GM18861 (cell line): Measurements from ENCODE around the gene TRIM9.
A peak's percentile ranks its signal among the peaks of the same experiment; 100 is the strongest.
"Not testable (repeated sequence)": the region's sequence is repeated elsewhere in the genome, so short reads cannot be mapped to it uniquely, and the experiment has no call there.

Experiments
- ATAC-seq: cut with Tn5 transposase; IDR thresholded peaks from one replicate; pipeline ENCODE4 v1.9.1; 2021; ENCODE audit not compliant: unreplicated experiment

The TRIM9 gene

GRCh38 chr14:51006324-51006723, 88.6 kb downstream of the TRIM9 start:
- no peak for ATAC-seq

GRCh38 chr14:51004801-51005526, 89.9 kb downstream of the TRIM9 start:
- ATAC-seq, result no peak

DNA sequence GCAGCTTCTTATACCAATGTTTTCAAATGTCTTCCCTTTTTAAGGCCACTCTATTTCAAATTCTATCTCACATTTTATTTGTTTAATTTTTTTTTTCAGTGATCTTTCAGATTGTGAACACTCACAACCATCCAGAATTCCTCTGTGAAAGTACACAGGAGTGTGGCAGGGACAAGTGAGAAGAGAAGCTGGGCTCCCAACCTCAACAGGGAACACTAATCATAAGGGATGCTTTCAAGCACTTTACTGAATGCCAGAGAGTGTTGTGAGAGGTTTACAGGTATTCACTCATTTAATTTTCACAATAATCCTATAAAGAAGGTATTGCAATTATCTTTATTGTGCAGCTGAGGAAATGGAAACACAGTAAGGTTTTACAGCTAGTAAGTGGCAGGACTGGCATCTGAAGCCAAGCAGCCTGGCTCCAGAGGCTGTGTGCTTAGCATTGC, 90.5 kb downstream of the TRIM9 start:
- ATAC-seq, result no peak

DNA sequence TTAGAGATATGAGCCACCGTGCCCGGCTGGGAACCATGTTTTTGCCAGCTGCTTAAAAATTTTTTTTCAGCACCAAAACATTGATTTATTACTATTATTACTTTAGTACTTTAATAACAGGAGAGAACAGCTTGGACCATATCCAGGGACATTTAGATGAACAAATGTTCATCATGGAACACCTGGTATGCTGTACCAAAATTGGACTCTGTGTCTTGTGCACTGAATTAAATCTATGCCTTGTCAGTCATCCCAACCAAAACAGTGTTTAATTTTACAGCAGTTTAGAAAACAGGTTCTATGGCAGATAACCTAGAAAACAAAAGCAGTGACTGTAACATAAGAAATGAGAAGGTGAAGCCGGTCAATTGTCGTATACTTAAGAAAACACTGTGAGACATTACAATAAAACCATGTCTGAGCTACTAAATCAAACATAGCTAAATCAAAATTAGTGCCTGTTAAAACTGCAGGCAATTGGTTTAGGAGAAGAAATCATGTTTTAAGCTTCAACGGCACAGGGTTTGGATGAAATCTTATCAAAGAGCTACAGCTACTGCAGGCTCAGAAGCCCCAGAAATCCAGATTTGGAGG, 92.4 kb downstream of the TRIM9 start:
- no peak for ATAC-seq

GRCh38 chr14:51000566-51000965, 94.3 kb downstream of the TRIM9 start:
- no peak for ATAC-seq

DNA sequence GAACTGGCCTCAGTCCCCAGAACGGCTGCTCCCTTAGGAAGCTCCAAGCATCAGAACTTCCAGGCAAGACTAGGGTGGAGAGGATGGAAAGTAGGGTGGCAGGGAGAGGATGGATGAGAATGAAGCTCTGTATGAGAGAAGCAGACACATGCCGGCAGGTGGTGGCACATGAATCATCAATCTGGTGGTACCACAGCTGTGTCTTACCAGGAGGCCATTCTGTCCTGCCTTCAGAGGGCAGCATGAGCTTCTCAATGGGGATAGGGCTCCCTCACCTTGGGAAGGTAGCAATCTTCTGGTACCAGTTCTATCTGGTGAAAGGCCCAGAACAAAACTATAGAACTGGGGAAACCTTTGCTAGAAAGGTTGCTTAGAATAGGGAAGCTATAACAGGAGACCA, 95.2 kb downstream of the TRIM9 start:
- ATAC-seq, result no peak

- no peak for ATAC-seq
These were observed 96.3 kb downstream of the TRIM9 start for GRCh38 chr14:50998612-50999011.

DNA sequence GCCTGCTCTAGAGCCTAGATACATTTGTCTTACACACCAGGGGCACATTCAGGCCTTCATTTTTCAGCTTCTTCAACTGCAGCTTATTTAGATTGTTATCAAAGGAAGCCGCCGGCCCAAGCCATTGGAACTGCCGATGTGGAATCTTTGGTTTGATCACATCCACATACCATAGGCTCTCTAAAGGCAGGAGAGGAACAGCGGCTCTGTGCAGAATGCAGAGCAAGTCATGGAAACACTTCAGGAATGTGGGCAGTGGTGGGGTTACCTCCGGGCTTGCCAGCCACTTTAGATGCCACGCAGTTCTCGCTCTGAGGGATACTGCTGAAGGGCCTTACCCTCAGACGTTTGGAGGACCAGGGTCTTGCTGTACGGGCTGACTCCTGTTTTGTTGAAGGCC, 97.2 kb downstream of the TRIM9 start:
- ATAC-seq, result no peak

GRCh38 chr14:50994158-50994557, 100.7 kb downstream of the TRIM9 start:
- ATAC-seq, result not testable (repeated sequence)

GRCh38 chr14:50985859-50986331, 109.0 kb downstream of the TRIM9 start:
- no peak for ATAC-seq

GRCh38 chr14:50985124-50985858, 109.6 kb downstream of the TRIM9 start:
- ATAC-seq, result no peak

GRCh38 chr14:50984036-50984710, 110.7 kb downstream of the TRIM9 start:
- no peak for ATAC-seq

DNA sequence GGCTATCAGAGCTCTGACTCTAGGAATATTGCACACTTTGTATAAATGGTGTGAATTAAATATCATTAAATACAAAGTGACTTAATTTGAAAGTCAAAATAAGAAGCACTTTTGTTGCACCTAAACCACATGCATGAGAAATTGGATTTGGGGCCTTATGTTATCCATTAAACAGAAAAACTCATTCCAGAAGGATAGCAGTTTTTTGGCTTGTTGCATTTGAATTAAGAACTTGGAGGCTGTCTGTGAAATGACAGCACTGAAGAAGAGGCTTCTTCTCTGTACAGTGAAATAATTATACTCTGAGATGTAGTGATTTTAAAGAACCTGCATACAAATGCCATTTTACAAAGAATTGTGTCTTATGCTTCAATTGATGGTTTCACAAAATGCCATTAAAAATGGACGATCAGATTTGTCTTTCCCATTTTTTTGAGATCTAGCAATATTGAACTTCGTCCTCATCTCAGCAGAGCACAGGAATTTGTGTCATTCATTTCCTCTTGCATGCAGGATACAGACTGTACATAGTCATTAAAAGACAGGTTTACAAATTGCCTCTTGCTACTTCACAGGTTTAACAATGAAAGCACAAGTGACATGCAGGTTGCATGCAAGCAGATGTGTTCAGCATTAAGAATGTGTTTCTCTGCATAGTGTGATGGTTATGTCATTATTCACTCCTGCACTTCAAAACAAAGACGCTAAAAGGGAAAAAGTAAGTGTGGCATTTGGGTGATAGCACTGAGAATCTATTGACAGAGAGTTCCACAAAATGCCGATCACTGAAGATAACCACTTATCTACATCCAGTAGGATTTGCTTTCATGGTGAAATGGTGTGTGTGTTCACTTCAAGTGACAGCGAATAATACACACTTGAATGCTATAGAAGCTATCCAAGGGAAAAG, 114.7 kb downstream of the TRIM9 start:
- ATAC-seq, result no peak

DNA sequence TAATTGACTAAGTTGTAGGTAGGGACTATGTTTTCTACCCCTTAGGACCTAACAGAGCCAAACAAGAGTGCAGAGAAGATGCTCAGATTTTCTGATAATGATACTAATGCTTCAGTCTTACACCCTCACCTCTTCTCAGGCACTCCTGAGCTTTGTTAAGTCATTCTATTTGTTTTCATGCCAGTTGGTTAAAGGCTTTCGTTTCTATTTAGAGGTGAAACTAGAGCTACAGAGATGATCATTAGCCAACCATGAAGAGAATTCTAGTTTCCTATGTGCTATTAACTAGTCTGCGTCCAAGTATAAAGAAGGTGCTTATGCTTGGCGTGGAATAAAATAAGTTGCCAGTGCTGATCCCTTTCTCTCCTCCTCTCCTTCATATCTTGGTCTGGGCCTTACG, 116.0 kb downstream of the TRIM9 start:
- ATAC-seq, result peak; percentile 90

DNA sequence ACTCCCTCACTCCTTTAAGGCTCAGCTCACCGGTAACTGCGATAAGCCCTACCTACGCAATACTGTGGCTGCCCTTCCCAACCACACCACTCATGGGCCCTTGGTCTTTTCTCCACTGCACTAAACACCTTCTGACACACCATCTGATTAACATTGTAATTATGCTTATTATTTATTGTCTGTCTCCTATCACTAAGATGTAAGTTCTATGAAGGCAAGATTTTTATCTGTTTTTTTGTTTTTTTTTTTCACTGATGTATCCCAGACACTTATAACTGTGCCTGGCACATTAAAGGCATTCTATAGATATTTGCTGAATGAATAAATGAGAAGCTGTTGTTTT, 116.4 kb downstream of the TRIM9 start:
- ATAC-seq, result no peak

DNA sequence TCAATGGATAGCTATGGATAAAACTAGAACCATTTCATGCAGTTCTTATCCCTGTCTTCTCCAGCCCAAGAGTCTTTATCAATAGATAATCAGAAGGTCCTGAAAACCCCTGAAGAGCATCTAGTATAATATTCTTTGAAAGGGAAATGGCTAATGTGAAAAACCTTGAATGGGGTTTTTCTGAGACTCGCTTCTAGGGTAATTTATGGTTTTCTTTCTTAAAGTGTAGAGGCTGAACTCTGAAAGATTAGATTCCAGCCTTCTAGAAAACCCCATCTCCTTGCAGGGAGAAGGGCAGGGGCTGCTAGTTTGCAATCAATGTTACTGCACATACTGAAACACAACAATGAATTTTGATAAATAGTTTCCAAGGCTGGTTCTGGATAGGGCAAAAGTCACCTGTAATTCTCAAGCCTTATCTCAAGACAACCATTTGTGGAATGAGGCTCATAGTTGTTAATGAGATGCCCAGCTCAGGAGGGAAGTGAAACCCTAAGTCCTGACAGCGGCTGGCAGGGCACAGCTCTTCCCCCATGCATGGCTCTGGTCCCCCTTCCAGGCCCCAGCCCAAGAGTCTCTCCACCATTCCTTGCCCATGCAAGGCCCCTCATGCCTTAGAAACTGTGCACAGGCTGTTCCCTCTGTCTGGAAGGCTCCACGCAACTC, 116.9 kb downstream of the TRIM9 start:
- ATAC-seq, result peak; percentile 44

GRCh38 chr14:50974118-50974517, 120.8 kb downstream of the TRIM9 start:
- no peak for ATAC-seq

DNA sequence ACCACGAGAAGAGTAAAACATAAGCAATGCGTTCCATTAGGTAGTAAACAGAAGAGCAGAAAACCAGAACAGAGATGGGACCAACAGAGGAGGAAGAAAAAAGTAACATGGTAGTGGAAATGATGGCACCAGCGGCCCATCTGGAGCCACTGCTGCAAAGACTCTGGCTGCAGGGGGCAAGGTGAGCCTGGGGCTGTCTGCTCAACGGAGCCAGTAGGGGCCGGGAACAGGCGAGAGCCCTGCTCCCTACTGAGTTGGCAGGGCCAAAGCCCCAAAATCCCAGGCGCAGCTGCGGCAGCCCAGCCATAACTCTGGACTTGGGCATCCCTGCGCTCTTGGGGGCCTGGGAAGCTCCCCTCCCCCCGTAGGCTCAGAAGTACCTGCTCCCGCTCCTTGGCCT, 122.2 kb downstream of the TRIM9 start:
- ATAC-seq, result no peak

GRCh38 chr14:50970886-50971781, 123.8 kb downstream of the TRIM9 start:
- no peak for ATAC-seq
